ENCODE data around the gene BTBD7.

- TF ChIP-seq POLR2A (IDR thresholded peaks at IDR 0.05; ENCODE audit: extremely low read depth, insufficient read length) = no peak
- TF ChIP-seq CTCF (IDR thresholded peaks at IDR 0.05; ENCODE audit: low read depth, low read length) = no peak
Observed at GRCh38 chr14:93320489-93320888, 12.3 kb downstream of the BTBD7 start.
